Renal cortex interstitium (tissue), 11 donors: ENCODE results near the gene BNC2. TPM values are rescaled to one million over a fixed set of nuclear protein-coding genes. Genes with fewer than 3 reads are reported as not detected.

Source experiments
- DNase-seq, 11 donors: peaks; one replicate each; pipeline ENCODE4 v3.0.0-alpha.2; 2013; ENCODE audit warnings: low read depth in 9 of 11, low spot score in 4 of 11; ENCODE audit errors: extremely low read depth in 1 of 11
- polyA plus RNA-seq, 3 donors: library from polyadenylated mRNA; unstranded; fragments of 120-200 nt; gene quantifications; one replicate each; pipeline ENCODE4 v1.2.1, GENCODE V29; 2013; ENCODE audit not compliant: insufficient read length in 3 of 3

BNC2 gene
- polyA plus RNA-seq, 3 donors = 8.9 to 10.2 (median 9.8) TPM

GRCh38 chr9:16871336-16872151, 1.1 kb upstream of the BNC2 start:
- DNase-seq = peak in 5 of 11 donors; percentile 32 to 56 (median 51)

GRCh38 chr9:16869882-16870595, 431 bp downstream of the BNC2 start:
- DNase-seq = peak in 2 of 11 donors; percentile 17 to 25

DNA sequence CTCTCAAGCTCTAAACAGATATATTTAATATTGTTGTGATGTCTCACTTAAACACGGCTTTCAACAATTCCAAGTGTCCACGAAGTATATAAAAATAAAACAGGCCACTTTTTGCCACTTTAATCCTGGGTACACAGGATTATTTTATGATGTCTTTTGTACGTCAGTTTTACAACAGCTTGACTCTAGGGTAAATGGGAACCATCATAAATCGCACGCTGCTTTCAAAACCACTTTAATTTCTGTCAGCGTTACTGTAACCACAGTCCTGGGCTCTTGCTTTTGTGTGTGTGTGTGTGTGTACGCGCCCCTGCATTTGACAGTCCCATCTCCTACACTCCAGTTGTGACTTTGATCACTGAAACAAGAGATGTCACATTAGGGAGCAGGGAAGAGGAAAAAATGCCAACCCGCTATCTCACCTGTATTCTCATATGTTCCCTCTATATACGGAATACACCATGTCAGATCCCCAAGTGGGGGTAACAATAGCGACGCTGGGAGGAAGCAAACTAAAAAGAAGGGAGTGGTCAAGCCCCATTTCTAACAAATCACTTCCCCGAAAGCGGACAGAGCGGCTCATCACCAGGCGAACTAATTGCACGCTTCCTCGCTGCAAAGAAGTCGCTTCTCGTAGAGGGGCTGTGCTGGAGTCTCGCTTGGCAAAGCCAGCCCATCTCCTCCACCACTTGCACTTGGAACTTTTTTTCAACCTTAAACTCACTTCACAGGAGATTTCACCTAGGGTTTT, 1.2 kb downstream of the BNC2 start:
- peak in 3 of 11 donors; percentile 11 to 31 (median 22) for DNase-seq

GRCh38 chr9:16868701-16869100, 1.8 kb downstream of the BNC2 start:
- DNase-seq = no peak

DNA sequence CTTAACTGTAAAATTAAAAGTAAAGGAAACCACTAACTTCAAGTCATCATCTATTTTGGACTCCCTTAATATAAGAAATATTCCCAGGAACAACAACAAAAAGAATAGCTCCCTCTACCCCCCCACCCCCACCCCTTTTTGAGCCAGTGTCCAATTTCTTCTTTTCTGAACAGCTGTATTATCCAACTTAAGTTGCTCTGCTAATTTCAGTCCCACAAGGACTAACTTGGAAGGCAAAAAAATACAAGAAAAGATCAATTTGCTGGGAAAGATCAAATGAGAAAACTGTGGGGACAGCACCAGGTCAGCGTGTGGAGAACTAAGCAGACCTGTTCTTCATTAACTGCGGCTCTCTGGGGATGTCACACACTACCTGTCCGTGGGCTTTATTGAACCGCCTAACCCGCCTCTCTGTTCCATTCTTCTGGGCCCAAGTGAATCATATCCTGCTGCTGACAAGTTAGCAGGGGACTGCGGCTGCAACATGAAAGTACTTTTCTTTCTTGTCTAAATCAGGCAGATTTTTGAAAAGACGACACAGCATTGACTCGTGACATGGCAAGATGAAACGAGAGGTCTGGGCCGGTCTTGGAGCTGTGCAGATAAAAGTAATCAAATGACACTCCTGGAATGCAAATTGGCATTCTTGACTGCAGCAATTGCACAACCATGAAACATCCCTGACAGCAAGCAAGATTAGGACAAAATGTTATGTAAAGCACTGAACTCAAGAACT, 2.7 kb downstream of the BNC2 start:
- DNase-seq = no peak

DNA sequence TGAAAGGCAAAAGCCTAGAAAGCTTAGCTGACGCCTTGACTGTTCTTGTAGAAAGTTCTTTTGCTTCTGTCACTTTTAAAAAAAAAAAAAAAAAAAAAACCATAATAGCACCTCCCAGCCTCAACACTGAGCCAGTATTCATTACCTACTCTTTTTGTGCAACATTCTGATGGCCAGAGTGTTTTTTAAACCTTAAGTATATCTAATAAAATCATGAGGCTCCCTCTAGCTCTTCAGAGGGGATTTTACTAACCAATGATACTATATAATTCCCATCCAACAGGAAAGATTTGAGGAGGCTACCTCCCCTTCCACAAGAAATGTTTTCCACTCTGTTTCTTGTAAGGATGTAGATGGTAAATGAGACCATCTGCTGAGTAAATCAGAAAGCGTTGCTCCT, 3.9 kb downstream of the BNC2 start:
- no peak for DNase-seq

- no peak for DNase-seq
Measured at GRCh38 chr9:16864649-16865434, 5.6 kb downstream of the BNC2 start.

DNA sequence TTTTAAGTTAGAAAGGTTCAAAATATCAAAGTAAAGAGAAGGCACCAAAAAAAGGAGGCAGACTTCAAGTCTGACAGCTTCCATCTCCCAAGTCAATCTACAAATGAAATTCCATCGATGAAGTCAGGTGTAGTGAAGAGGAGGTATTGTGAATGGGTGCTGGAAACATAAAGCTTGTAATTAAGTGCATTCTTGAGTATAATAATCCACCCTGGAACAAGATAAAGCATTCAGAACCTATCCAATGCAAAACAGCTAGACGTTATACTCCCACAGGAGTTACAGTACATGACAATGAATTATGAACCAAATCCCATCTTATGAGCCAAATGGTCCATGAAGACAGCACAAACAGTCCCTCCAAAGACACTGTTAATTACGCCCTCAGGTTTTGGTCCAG, 22.3 kb downstream of the BNC2 start:
- no peak for DNase-seq

GRCh38 chr9:16846986-16847385, 23.5 kb downstream of the BNC2 start:
- DNase-seq = no peak

- no peak for DNase-seq
Measured at GRCh38 chr9:16846367-16846766, 24.1 kb downstream of the BNC2 start.

GRCh38 chr9:16834817-16835216, 35.7 kb downstream of the BNC2 start:
- DNase-seq = no peak

DNA sequence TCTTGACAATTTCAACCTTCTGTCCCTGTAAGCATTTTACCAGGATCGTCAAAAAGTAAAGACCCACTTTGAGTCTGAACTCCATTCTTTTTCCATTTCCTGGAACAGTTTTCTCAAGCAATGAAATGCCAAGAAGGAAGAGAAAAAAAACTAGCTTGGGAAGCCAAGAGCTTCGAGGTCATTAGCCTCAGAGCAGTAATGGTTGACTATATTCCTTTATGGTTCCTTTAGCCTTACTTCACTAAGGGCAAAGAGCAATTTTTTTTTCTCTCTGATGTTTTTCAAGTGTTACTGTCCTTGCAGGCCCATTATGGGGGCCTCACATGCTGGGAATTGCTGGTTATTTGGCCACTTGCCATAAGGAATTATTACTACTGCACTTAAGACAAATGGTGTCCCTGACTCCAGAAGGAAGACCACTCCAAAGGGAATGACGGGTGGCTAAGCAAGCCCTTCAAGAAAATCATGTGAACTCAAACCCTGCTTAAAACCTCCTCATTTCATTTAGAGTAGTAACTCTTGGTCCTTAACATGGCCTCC, 37.1 kb downstream of the BNC2 start:
- no peak for DNase-seq

- DNase-seq = no peak
Measured at GRCh38 chr9:16832101-16832500, 38.4 kb downstream of the BNC2 start.

DNA sequence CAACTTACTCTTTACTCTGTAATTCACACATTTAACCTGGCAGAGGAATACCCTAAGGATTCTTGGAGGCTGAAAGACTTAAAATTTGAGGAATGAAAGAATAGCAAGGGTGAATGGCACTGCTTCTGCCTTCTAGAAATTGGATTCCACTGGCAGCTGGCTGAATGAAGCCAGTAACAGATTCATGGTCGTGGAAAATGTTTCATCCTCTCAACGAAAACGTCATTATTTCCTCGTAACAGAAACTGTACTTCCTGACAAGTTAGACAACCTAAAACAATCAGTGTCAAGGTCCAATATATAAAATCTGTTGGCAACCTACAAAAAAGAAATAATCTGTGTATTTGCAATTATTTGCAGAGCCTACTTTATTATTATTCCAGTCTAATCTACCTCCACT, 39.7 kb downstream of the BNC2 start:
- no peak for DNase-seq

DNA sequence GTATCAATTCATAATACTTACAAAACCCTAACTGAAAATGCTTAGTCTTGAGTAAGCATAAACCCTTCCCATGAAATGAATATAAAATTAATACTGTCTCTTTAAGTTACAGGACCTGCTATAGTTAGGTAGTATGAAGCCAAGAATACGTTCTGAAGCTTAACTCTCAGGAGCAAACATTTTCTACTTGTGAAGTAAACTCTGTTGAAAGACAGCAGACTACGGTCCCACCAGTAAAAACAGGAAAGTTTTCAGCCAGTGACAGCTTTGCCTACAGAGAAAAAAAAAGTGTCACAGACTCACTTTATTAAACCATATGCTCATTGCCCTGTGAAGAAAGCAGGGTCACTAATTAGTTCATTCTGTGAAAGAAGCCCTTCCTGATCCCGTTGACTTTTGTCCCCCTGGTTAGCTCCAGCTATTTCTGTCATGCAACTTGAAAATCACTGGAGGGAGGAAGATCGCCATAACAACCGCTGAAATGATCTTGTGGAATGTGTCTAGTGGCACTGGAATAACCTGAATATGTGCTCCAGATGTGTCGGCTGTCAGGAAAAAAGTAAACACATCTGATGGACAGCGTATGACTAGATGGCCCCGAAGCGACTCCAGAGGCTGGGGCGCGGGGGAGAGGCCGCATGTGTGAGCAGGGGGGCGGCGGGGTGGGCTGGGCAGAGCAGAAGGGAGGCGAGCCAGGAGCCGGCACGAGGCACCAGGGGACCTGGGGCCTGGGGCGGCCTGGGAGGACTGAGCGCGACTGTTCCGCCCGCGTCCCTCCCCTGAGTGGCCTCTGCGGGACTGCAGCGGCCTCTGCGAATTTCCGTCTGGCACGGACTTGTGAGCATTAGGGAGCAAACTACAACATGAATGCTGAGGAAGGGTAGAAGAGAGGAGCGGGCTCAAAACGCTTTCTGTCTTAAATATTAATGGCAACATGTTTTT, 41.9 kb downstream of the BNC2 start:
- peak; percentile 58 to 89 (median 75) for DNase-seq

- no peak for DNase-seq
Measured at GRCh38 chr9:16825971-16826625, 44.4 kb downstream of the BNC2 start.

- no peak for DNase-seq
Measured at GRCh38 chr9:16825331-16825725, 45.1 kb downstream of the BNC2 start.
